Esophagus squamous epithelium (tissue), 5 donors: ENCODE results near the gene MTMR8. TPM values are rescaled to one million over a fixed set of nuclear protein-coding genes. Genes with fewer than 3 reads are reported as not detected.
A peak's percentile ranks its signal among the peaks of the same experiment; 100 is the strongest.
"Not testable (repeated sequence)": the region's sequence is repeated elsewhere in the genome, so short reads cannot be mapped to it uniquely, and the experiment has no call there.

Source experiments
- DNase-seq: peaks from one replicate; lab custom pipeline; 2025; lab: John Stamatoyannopoulos, UW
- H3K27ac ChIP-seq, 4 donors: fragments of 200-600 bp; sonication (generic); one replicate each; pipeline ENCODE4 v1.5.1; 2016 to 2019; ENCODE audit warnings: mild to moderate bottlenecking in 1 of 4
- H3K27me3 ChIP-seq, 4 donors: fragments of 200-600 bp; sonication (generic); 1 replicate in 3 of 4; 2 replicates in 1 of 4; pipeline versions ENCODE4 v1.5.1 to v1.6.0; 2017 to 2021; ENCODE audit warnings: antibody characterized with exemption in 1 of 4
- H3K36me3 ChIP-seq, 3 donors: fragments of 200-600 bp; sonication (generic); one replicate each; pipeline ENCODE4 v1.5.1; 2016 to 2019
- H3K4me1 ChIP-seq, 3 donors: fragments of 200-600 bp; sonication (generic); one replicate each; pipeline ENCODE4 v1.5.1; 2017 to 2019
- H3K4me3 ChIP-seq, 4 donors: fragments of 200-600 bp; sonication (generic); 1 replicate in 3 of 4; 2 replicates in 1 of 4; pipeline ENCODE4 v1.5.1; 2016 to 2019; ENCODE audit warnings: mild to moderate bottlenecking in 2 of 4, moderate library complexity in 1 of 4
- H3K9me3 ChIP-seq, 3 donors: fragments of 200-600 bp; sonication (generic); one replicate each; pipeline ENCODE4 v1.5.1; 2016 to 2019
- CTCF ChIP-seq, 6 experiments: fragments of 450-650 bp in 4 of 6; fragments of 200-600 bp in 2 of 6; sonication (generic) in 2 of 6; IDR thresholded peaks; one replicate each; pipeline ENCODE4 v1.5.1; 2016 to 2019; ENCODE audit warnings: antibody characterized with exemption in 6 of 6, mild to moderate bottlenecking in 4 of 6, moderate library complexity in 4 of 6
- POLR2A ChIP-seq, 4 donors: fragments of 450-650 bp; IDR thresholded peaks; one replicate each; pipeline ENCODE4 v1.6.1; 2017; ENCODE audit warnings: antibody characterized with exemption in 4 of 4, mild to moderate bottlenecking in 4 of 4, moderate library complexity in 3 of 4
- WGBS, 2 donors: methylation state at CpG; one replicate each; pipeline ENCODE4 v1.1.5; 2018; 5-methylcytosine and 5-hydroxymethylcytosine counted together
- intact Hi-C: fragments of 100-400 bp; cut with DNase I; formaldehyde crosslinking; loops from one replicate; pipeline ENCODE4 v1.15.0; 2022
- total RNA-seq, 4 donors: library from RNA; depleted of rRNA; stranded (reverse); fragments of >200 nt; gene quantifications; one replicate each; pipeline ENCODE4 v1.1.0, GENCODE V29; 2016
- donor health status: DM: yes; HTN: yes; CAD: no.

MTMR8 gene
- total RNA-seq, 4 donors from 2014 or later, result 1.0 to 3.2 (median 2.4) TPM

- 20 to 67% methylated on average over 2 of the region's 2 CpGs for WGBS, 2 donors
- Histone ChIP-seq H3K36me3 (no peaks in the 10 kb centered on the region), H3K4me3 (no peak overlapping the region), H3K27ac (no peak overlapping the region), H3K4me1 (no peaks in the 10 kb centered on the region), H3K9me3 (no peaks in the 10 kb centered on the region), H3K27me3 (no peaks in the 10 kb centered on the region)
- DNase-seq, result no peak
- intact Hi-C loops, result no loop called here
- TF ChIP-seq POLR2A (IDR thresholded peaks at IDR 0.05) (no peak), CTCF (IDR thresholded peaks at IDR 0.05) (no peak)
These were observed 32.5 kb upstream of the MTMR8 start for GRCh38 chrX:64427787-64428186.

DNA sequence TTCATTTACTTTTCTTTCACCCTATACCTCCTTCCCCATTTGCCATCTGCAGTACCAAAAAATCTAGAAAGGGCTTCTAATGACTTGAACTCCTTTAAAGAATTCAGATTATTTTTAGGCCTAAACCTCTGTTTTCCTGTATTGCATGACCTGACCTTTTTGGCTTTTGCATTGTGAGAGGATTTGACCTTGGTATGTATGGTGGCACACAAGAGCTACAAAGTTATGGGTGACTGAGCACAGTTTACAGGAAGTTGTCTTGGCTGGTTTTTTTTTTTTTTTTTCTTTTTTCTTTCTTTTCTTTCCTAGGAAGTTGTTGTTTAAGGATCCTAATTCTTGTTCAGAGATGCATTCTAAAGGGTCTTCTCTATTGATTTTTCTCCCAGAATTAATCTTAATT is 32.0 kb upstream of the MTMR8 start:
- no peaks in the 10 kb centered on the region for H3K36me3 ChIP-seq
- no peaks in the 10 kb centered on the region for H3K4me1 ChIP-seq
- TF ChIP-seq CTCF (IDR thresholded peaks at IDR 0.05) (no peak), POLR2A (IDR thresholded peaks at IDR 0.05) (no peak)
- H3K27ac ChIP-seq, result no peak overlapping the region
- H3K4me3 ChIP-seq, result no peak overlapping the region
- DNase-seq, result no peak
- intact Hi-C loops, result no loop called here
- no peaks in the 10 kb centered on the region for H3K27me3 ChIP-seq
- no peaks in the 10 kb centered on the region for H3K9me3 ChIP-seq

GRCh38 chrX:64409730-64410129 is 14.5 kb upstream of the MTMR8 start:
- H3K27ac ChIP-seq, H3K36me3 ChIP-seq, DNase-seq, H3K4me1 ChIP-seq, H3K4me3 ChIP-seq, intact Hi-C loops, H3K9me3 ChIP-seq, H3K27me3 ChIP-seq: not testable (repeated sequence)
- 64% methylated on average over 3 of the region's 4 CpGs; no CpG with 5 or more reads in 1 of the 2 donors for WGBS, 2 donors

DNA sequence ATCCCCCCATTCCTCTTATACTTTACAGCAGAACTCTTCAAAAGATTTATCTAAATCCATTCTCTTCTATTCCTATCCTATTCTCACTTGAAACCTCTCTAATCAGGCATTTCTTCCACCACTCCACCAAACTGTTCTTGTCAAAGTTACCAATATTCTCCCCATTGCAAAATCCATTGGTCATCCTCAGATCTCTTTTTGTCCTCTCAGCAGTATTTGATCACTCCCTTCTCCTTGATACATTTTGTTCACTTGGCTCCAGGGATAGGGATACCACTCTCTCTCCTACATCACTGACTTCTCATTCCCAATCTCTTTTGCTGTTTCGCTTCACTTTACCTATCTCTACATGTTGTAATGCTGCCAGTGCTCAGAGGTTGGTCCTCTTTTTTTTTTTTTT is 2.8 kb upstream of the MTMR8 start:
- 75 to 80% methylated on average over 1 of the region's 1 CpG for WGBS, 2 donors
- Histone ChIP-seq H3K27me3 (no peaks in the 10 kb centered on the region), H3K9me3 (no peaks in the 10 kb centered on the region), H3K27ac (no peak overlapping the region), H3K4me1 (peaks cover 0 to 9% (median 0%) of the 10 kb centered on the region in 3 donors), H3K4me3 (no peak overlapping the region), H3K36me3 (no peaks in the 10 kb centered on the region)
- no peak for DNase-seq
- intact Hi-C loops, result no loop called here
- no peak for TF ChIP-seq CTCF (IDR thresholded peaks at IDR 0.05)
- no peak for TF ChIP-seq POLR2A (IDR thresholded peaks at IDR 0.05)

DNA sequence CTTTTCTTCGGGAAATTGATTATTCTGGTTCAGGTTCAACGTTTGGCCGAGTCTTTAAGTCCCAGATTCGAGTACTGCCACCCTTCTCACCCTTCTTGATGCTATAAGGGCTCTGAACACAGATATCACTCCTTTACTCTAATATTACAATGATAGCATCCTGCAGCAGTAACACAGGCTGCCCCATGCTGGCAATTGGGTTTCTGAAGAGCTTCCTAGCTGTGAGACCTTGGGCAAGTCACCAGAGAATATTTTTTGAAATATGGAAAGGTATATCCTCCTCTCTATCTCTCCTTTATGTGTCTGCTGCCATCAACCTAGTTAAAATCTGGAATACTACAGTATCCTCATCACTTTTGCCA is 297 bp upstream of the MTMR8 start:
- intact Hi-C loops, result no loop called here
- WGBS, 2 donors, result 0 to 28% methylated on average over 4 of the region's 4 CpGs
- Histone ChIP-seq H3K4me3 (peak overlapping the region; percentile 53 to 66 (median 60)), H3K27ac (peak overlapping the region in 1 of 4 donors; percentile 75), H3K4me1 (peaks cover 0 to 9% (median 0%) of the 10 kb centered on the region in 3 donors), H3K27me3 (no peaks in the 10 kb centered on the region), H3K36me3 (no peaks in the 10 kb centered on the region), H3K9me3 (no peaks in the 10 kb centered on the region)
- DNase-seq, result no peak
- TF ChIP-seq CTCF (IDR thresholded peaks at IDR 0.05) (no peak), POLR2A (IDR thresholded peaks at IDR 0.05) (no peak)
